Endothelial cell of umbilical vein (primary cell): ENCODE results near the gene DOCK6. TPM values are rescaled to one million over a fixed set of nuclear protein-coding genes. Genes with fewer than 3 reads are reported as not detected.
A peak's percentile ranks its signal among the peaks of the same experiment; 100 is the strongest.

Experiments used
- BruUV-seq: library from RNA; stranded (reverse); fragments of 400-500 nt; replicated peaks from 2 replicates; lab custom pipeline; 2021; lab: Mats Ljungman, UMichigan
- CTCF ChIA-PET: fragments of 300-600, 350-600 bp; sonication (Branson Sonifier 250); formaldehyde crosslinking; loops from one replicate; lab custom pipeline; 2021; ENCODE audit warnings: antibody characterized with exemption, inconsistent platforms; lab: Charles Lee
- POLR2A ChIA-PET: fragments of 300-600, 350-600 bp; sonication (Branson Sonifier 250); formaldehyde crosslinking; loops from one replicate; lab custom pipeline; 2021; ENCODE audit warnings: antibody characterized with exemption, inconsistent platforms; lab: Charles Lee
- DNase-seq: peaks from one replicate; pipeline ENCODE4 v3.0.0-alpha.2; 2011; ENCODE audit warnings: low read depth, low spot score
- FAIRE-seq: peaks from 2 replicates; lab custom pipeline; 2011; peaks lifted over from hg19 to GRCh38; lab: Jason Lieb, UNC
- H2AFZ ChIP-seq: 2 replicates; pipeline ENCODE4 v1.6.0; 2012; ENCODE audit warnings: low read depth, low read length, control low read depth, inconsistent platforms
- H3K27ac ChIP-seq: 2 replicates; pipeline ENCODE4 v1.5.1; 2011; ENCODE audit warnings: low read depth, mild to moderate bottlenecking, control low read depth, low read length, moderate library complexity; ENCODE audit not compliant: insufficient read depth
- H3K27me3 ChIP-seq, 2 experiments: 2 replicates each; pipeline versions ENCODE4 v1.6.0 to v1.6.1; 2011; ENCODE audit warnings: low read length in 2 of 2, mixed read lengths in 1 of 2; ENCODE audit not compliant: control insufficient read depth in 2 of 2, insufficient read depth in 2 of 2
- H3K36me3 ChIP-seq, 2 experiments: 2 replicates in 1 of 2; 3 replicates in 1 of 2; pipeline ENCODE4 v1.5.1; 2011; ENCODE audit warnings: low read length in 2 of 2, mild to moderate bottlenecking in 1 of 2, moderate library complexity in 1 of 2; ENCODE audit not compliant: control insufficient read depth in 2 of 2, insufficient read depth in 2 of 2; ENCODE audit errors: extremely low read depth in 1 of 2
- H3K4me1 ChIP-seq: 3 replicates; pipeline ENCODE4 v1.5.1; 2011; ENCODE audit warnings: mild to moderate bottlenecking, low read length; ENCODE audit not compliant: control insufficient read depth, insufficient read depth; ENCODE audit errors: extremely low read depth
- H3K4me2 ChIP-seq: 2 replicates; pipeline ENCODE4 v1.6.1; 2011; ENCODE audit warnings: low read length, control low read depth, mixed read lengths; ENCODE audit not compliant: insufficient read depth
- H3K4me3 ChIP-seq, 3 experiments: fragments of 200-600 bp in 1 of 3; sonication (generic), shearing (Covaris generic) in 1 of 3; replicated peaks in 1 of 3; 2 replicates each; pipeline ENCODE4 v1.5.1; 2011 to 2016; ENCODE audit warnings: control low read depth in 3 of 3, low read length in 3 of 3, mild to moderate bottlenecking in 2 of 3, inconsistent platforms in 1 of 3, low read depth in 1 of 3, moderate library complexity in 1 of 3; ENCODE audit not compliant: insufficient read depth in 1 of 3
- H3K79me2 ChIP-seq: 2 replicates; pipeline ENCODE4 v1.6.0; 2012; ENCODE audit warnings: low read length, inconsistent platforms; ENCODE audit not compliant: control insufficient read depth, insufficient read depth
- H3K9ac ChIP-seq: replicated peaks from 2 replicates; pipeline ENCODE3; 2011; ENCODE audit warnings: low read length, control low read depth; ENCODE audit not compliant: insufficient read depth; ENCODE audit errors: extremely low read depth
- H3K9me1 ChIP-seq: replicated peaks from 3 replicates; pipeline ENCODE4 v1.6.0; 2011; ENCODE audit warnings: mild to moderate bottlenecking, low read length; ENCODE audit not compliant: control insufficient read depth, insufficient read depth; ENCODE audit errors: extremely low read depth
- H3K9me3 ChIP-seq: replicated peaks from 2 replicates; pipeline ENCODE4 v1.5.1; 2012; ENCODE audit warnings: low read length, inconsistent platforms; ENCODE audit not compliant: control insufficient read depth, insufficient read depth
- H4K20me1 ChIP-seq: replicated peaks from 2 replicates; pipeline ENCODE3; 2011; ENCODE audit warnings: mild to moderate bottlenecking, low read length; ENCODE audit not compliant: control insufficient read depth, insufficient read depth; ENCODE audit errors: extremely low read depth
- CTCF ChIP-seq, 2 donors: IDR thresholded peaks; 1 replicate in 1 of 2; 2 replicates in 1 of 2; pipeline ENCODE4 v1.5.1; 2011; ENCODE audit warnings: low read length in 2 of 2, mild to moderate bottlenecking in 2 of 2, moderate library complexity in 2 of 2, control low read depth in 1 of 2, inconsistent platforms in 1 of 2, low read depth in 1 of 2; ENCODE audit not compliant: insufficient read depth in 1 of 2; ENCODE audit errors: extremely low read depth in 1 of 2
- FOS ChIP-seq: IDR thresholded peaks from 2 replicates; pipeline ENCODE4 v1.6.1; 2011; ENCODE audit warnings: mild to moderate bottlenecking, low read length, moderate library complexity, borderline replicate concordance; ENCODE audit not compliant: insufficient read depth
- JUN ChIP-seq: IDR thresholded peaks from 2 replicates; pipeline ENCODE4 v1.6.1; 2011; ENCODE audit warnings: borderline replicate concordance, low read depth; ENCODE audit not compliant: insufficient read length, insufficient read depth
- POLR2A ChIP-seq: IDR thresholded peaks from 2 replicates; pipeline ENCODE4 v1.6.1; 2012; ENCODE audit warnings: low read depth, mild to moderate bottlenecking, control low read depth, low read length
- POLR2AphosphoS5 ChIP-seq: IDR thresholded peaks from 2 replicates; pipeline ENCODE4 v1.6.1; 2012; ENCODE audit warnings: low read depth, mild to moderate bottlenecking, control low read depth, low read length, moderate library complexity; ENCODE audit not compliant: insufficient read depth
- dilution Hi-C: fragments of 300-500 bp; cut with MboI; formaldehyde crosslinking; loops from one replicate; pipeline ENCODE4 v1.15.0; 2019; ENCODE audit warnings: low sequenced_read_pairs; ENCODE audit not compliant: extremely low pct_ligation_motif_present
- intact Hi-C: fragments of 100-400 bp; cut with micrococcal nuclease; formaldehyde crosslinking; loops from one replicate; pipeline ENCODE4 v1.10.0; 2022
- polyA plus RNA-seq, 4 experiments: library from polyadenylated mRNA; depleted of rRNA in 3 of 4; stranded (reverse) in 3 of 4; unstranded in 1 of 4; fragments of >200 nt; gene quantifications; 2 replicates each; pipeline versions ENCODE4 v1.2.1 to v1.2.3, GENCODE V29; 2011 to 2012; ENCODE audit warnings: missing spikeins in 1 of 4
- total RNA-seq: library from RNA; stranded (reverse); gene quantifications from 2 replicates; pipeline ENCODE4 v1.2.3, GENCODE V29; 2021

DOCK6 gene
- total and polyA plus RNA-seq, 2 donors (not counting 3 experiments of a cell fraction or from before 2014, with no cell fraction given) = 126 to 334 TPM

- Histone ChIP-seq H3K4me1 (peaks cover 12% of the 10 kb centered on the region), H3K27me3 (no peaks in the 10 kb centered on the region), H2AFZ (no peak overlapping the region), H3K9me3 (no peaks in the 10 kb centered on the region), H3K9me1 (no peaks in the 10 kb centered on the region), H4K20me1 (no peaks in the 10 kb centered on the region), H3K79me2 (peaks cover 2% of the 10 kb centered on the region), H3K36me3 (peaks cover 0 to 12% of the 10 kb centered on the region in 2 experiments), H3K4me2 (no peak overlapping the region), H3K4me3 (no peak overlapping the region), H3K27ac (peak overlapping the region; percentile 9), H3K9ac (no peak overlapping the region)
- POLR2A ChIA-PET = interaction anchor here (0.6 kb wide), 1 partner anchor 53 kb away, joined by 3 read pairs; no protein-coding TSS in a partner anchor
- intact Hi-C loops (no loop called here), dilution Hi-C loops (no loop called here)
- CTCF ChIA-PET = interaction anchor here (0.8 kb wide), 1 partner anchor 54 kb away, joined by 3 read pairs; no protein-coding TSS in a partner anchor
- TF ChIP-seq JUN = no peak
- TF ChIP-seq FOS = no peak
- no peak for TF ChIP-seq POLR2A
- no peak for TF ChIP-seq CTCF (IDR thresholded peaks at IDR 0.05; ENCODE audit: extremely low read depth in 1 of 2, insufficient read depth in 1 of 2, low read depth in 1 of 2, low read length in 2 of 2)
- TF ChIP-seq POLR2AphosphoS5 = no peak
- FAIRE-seq (no peak), DNase-seq (no peak)
- BruUV-seq = no TSS peak
Observed at GRCh38 chr19:11180346-11180745, 82.0 kb downstream of the DOCK6 start.
